ENCODE results near the gene SFMBT2.

SFMBT2 gene

DNA sequence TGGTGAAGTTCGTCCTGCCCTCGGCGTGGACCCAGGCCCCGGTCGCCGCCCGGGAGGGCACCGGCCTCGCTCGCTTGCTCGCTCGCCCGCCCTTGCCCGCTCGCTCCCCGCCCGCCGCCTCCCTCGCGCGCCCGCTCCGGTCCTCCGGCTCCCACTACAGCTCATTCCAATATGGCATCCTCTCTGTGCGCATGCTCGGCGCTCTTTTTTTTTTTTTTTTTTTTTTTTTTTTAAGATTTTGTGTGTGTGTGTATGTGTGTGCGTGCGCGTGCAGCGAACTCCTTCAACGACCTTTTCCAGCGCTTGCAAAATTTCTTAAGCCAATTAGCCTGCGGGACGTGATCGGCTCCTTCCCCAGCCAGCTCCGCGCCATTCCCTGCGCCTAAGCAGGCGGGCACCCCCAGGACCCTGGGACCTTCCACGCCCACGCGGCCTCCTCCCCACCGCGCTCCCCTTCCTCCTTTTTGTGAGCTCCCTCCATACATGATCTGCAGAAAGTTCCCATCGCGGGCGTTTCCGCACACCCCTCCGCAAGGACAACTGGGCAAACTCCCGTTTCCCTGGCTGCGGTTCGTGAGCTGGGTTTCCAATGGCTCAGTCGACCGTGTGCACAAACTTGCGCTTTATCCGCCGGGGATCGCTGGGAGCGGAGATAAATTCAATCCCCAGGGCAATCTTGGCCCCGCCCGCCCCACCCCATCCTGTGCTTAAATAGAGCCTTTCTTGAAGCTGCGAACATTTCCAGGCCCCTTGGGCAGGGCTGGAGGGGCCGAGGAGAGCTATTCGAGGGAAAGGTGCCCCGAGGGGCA lies at the start of gene SFMBT2:
Gene SFMBT2, minus strand, starts transcription at position 173 of the 809 bp plus-strand sequence. CDS start 29,136 bp downstream, outside the sequence.
- no peak for DNase-seq (ENCODE audit: low read depth)

DNA sequence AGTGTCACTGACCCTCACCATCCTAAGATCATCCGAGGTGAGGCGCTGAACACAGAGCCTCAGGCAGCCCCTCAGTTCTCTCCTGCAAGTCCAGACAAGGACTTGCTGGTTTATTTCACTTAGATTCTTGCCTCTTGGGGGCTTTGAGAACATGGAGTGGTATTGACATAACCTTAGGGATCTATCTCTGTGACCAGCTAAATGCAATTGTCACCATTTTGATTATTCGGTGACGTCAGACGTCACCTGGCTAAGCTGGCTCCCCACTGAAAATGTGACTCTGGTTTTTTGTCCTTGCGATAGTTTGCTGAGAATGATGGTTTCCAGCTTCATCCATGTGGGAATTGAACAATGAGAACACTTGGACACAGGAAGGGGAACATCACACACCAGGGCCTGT lies 49.2 kb upstream of the SFMBT2 start:
- DNase-seq (ENCODE audit: low read depth) = no peak

DNA sequence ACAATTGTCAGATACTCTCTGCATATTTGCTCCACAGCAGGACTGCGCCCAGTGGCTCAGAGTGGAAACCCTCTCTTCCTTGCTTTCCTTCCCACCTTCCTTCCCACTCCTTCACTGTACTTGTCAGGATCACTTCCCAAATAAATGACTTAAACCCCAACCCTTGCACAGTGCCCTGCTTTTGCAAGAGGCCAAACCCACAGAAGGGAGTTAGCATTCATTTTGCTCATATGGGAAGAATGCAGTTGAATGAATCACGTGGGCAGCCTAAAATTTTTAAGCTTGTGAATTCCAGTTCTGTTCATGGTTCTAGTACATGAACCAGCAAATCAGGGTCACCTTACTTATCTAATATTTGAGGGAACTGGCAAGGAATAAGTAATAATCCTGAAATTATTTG lies 47.7 kb upstream of the SFMBT2 start:
- no peak for DNase-seq (ENCODE audit: low read depth)

DNA sequence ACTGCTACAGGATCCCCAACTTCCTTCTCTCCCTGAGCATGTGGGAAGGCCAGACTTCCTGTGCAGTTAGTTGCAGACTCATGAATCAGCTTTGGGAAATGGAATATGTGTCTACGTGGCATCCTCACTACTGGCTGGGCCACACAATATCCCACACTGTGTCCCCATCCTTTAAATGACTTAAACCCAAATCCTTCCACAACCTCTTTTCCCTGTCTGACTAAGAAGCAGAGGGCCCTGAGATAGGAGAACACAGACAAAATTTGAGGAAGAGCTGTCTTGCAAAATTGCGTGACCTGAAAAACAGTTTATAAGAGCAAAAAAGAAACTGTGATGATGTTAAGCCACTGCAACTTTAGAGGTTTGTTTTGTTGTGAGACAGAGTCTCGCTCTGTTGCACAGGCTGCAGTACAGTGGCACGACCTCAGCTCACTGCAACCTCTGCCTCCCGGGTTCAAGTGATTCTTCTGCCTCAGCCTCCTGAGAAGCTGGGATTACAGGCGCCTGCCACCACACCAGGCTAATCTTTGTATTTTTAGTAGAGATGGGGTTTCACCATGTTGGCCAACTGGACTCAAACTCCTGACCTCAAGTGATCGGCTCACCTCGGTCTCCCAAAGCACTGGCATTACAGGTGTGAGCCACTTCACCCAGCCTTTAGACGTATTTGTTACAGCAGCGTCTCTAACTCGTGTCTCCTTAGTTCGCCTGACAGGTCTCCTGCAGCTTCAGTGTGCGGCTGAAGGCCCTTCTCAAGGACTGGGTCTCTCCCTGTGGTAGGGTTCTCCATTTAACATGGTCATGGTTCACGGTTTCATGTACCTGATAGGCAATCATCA lies 46.9 kb upstream of the SFMBT2 start:
- DNase-seq (ENCODE audit: low read depth) = no peak

DNA sequence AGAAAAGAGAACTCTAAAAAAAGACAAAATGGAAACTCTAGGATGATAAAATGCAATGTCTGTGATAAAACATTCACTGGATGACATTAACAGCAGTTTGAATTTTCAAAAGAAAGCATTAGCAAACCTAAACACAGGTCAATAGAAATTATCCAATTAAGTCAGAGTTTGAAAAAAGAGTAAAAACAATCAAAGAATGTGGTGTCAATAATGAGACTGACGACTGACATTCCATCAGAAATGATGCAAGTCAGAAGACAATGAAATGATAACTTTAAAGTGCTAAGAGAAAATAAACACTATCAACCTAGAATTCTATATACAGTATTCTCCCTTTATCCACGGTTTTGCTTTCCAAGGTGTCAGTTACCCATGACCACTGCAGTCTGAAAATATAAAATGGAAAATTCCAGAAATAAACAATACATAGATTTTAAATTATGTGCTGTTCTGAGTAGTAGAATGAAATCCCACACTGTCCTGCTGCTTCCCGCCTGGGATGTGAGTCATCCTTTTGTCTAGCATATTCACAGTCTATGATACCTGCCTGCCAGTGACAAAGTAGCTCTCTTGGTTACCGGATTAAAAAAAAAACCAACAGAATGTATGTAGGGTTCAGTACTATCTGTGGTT lies 38.3 kb upstream of the SFMBT2 start:
- no peak for DNase-seq (ENCODE audit: low read depth)

DNA sequence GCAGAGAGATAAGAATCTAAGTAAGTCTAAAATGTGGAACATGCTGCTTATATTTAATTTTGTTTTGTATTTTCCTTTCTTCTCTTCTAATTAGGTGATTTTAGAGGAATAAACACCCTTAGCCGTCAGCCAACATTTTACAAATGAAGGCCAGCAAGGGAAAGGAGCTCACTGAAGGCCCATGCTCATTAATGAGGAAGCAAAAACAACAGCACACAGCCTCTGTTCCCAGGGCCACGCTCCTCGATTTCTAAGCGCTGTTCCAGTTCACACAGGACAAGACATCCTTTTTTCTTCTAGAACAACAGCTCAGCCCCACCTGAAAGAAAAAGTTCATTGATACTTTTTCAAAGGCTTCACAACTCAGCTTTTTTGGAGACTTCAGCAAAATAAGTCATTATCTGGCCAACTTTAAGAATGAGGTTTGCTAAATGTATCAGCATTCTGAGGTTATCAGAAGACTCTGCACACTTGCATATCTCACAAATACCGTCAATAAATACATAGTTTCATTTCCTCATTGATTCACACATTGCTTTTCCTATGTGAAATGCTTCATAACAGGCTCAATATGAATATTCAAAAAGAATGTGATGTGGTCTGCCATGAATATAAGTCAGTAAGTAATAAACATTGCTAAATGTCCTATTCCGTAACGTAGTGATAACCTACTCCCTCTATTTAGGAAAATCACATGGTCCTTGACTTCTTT lies 34.8 kb upstream of the SFMBT2 start:
- DNase-seq (ENCODE audit: low read depth) = no peak

DNA sequence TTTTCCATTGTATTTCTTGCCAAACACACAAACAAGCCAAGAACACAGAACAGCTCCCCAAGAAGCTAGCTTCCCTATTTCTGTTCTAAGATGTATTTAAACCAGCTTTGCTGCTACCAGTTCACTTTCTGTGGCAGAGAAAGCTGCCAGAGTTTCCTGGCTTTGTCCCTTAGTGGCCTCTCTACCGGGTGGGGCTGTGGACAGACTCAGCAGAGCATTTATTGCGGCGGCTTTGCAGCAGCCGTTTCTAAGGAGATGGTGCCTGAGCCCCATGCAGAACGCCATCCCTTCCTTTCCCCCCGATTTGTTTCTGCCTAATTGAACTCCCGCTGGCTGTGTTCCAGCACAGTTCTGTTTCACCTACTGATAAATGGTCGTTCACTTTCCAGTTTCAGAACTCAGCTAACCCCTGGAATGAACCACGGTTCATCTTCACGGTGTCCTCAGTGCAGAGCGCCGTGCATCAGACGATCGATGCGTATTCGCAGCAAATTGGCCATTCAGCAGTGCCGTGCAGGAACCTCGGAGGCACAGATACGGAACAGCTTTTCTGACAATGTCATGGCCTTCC lies 33.8 kb upstream of the SFMBT2 start:
- DNase-seq (ENCODE audit: low read depth) = no peak

DNA sequence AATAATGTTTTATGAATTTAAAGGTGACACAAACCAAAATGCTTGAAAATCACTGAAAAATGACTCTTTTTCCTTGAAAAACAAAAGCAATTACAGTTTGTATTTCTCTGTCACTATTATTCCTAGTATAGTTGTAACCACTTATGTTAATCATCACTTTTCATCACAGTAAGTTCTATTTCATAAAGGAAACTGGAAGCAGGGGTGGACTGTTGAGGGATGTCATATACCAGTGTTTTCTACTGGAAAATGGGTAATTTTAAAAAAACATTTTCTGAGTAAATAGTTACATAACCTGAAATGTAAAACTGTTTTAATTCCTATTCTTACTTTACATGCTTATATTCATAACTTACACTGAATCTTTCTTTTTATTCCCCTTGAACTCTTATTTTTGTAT lies 32.2 kb upstream of the SFMBT2 start:
- DNase-seq (ENCODE audit: low read depth) = no peak

DNA sequence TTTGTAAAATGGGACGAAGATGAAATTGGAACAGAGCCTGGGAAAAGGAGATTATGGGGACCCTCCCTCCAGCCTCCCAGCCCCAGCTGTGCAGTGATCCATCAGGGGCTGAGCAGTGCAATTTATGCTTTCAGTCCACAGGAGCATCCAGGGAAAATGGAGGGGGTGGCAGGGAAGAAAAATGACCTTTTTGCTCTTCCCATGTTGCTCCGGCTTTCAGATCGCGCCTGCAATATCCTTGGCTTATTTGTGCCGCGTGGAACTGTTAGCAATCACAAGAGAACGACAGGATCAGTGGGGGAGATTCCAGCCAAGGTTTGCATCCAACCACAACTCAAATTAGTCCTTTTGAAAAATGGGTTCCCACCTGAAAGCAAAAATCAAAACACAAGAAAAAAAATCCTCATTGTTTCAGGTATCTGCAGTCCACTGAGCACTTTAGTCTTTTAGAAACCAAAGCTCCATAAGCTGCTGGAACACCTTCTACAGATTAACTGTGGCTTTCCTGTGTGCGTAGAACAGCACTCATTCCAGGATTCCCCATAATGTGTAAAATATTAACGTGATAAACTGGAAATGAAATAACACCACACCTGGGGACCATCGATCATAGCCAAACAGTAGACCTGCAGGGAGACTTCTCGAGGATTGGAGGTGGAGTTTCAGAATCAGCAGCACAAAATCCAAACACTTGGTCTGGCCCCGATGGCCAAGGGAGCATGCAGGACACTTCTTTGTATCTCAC lies 30.7 kb upstream of the SFMBT2 start:
- DNase-seq (ENCODE audit: low read depth) = no peak

DNA sequence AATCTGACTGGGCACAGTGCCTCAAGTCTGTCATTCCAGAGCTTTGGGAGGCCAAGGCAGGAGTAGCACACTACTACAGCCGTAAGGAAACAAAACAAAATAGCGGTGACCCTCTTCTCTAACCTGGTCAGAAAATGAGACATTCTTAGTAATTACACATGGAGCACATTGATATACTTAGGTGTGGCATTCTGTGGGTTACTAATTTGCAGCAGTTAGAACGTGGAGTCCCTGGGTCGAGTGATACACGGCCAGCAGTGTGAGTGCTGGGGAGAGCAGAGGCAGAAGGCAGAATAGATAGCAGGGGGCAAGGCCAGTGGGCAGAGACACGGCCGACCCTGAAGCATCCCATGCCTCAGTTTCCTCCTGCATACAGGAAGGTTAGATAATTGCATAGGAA lies 28.9 kb upstream of the SFMBT2 start:
- no peak for DNase-seq (ENCODE audit: low read depth)

DNA sequence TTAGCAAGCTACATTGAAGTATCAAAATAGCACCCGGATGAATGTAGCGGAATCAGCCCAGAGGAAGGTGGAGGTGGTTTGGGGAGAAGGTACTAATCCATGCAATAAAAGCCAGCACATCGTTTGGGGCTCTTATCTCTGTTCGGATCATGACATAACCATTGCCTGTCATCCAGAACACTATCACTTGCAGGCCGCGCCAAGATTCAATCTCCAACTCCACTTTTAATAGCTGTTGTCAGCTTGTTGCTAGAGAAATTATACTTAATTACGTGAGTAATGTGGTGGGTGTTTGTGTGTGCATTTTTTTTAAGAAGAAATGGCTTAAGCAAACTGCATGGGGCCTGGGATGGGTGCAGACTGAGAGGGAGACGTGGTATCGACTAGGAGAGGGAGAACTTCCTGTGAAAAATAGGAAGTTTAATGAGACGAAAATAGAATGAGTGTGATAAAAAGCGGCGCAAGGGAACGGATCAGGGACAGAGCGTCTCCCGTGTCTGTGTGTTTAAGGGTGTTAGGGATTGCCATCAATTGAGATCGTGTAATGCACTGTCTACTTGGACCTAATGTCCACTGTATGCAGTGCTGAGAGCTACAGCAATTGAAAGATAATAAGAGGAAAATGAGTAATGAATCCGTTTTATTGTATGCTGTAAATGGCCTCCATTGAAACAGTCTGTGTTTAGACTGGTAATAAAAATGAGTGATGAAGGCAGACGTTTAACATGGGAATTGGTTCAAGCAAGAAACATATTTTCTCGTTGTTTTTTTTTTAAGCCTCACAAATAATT lies 27.6 kb upstream of the SFMBT2 start:
- no peak for DNase-seq (ENCODE audit: low read depth)

DNA sequence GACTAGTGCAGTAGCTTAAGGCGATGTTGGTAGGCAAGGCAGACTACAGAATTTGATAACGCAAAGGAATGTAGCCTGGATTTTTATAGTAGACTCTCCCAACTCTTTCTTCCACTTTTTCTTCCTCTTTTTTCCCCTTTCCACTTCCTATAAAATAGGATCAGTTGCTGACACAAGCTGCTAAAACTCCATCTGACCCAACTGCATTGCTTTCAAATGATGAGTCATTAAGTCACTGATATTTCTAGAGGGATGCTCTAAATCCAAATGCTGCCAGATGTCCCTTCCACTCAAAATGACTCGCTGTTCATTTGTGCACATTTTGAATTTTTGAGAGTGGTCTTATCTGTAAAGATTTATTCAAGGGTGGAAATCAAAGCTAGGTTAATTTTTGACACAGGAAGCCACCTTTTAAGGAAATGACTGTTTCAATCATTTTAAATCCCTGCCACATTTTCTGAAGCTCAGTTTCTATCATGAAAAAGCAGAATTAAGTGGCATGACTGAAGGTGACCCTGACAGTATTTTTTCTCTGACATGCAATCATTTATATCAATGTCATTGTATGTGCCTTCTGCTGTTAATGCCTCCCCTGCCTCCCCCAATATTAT lies 25.8 kb upstream of the SFMBT2 start:
- no peak for DNase-seq (ENCODE audit: low read depth)

DNA sequence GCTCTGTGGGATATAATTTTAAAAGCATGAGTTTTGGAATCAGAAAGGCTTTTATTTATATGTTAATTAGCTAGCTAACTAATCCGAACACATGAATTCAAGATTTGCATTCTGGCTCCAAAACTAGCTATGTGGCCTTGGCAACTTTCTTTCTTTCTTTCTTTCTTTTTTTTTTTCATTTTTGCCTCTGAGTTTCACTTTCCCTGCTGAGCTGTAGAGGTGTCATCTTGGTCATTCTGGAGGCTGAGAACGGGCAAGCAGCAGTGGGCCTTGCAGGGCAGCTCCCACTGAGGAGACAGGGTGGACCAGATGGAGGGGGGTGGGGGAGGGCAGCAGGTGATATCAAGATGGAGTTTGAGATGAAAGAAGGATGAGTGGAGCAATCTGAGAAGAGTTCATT lies 24.8 kb upstream of the SFMBT2 start:
- no peak for DNase-seq (ENCODE audit: low read depth)

DNA sequence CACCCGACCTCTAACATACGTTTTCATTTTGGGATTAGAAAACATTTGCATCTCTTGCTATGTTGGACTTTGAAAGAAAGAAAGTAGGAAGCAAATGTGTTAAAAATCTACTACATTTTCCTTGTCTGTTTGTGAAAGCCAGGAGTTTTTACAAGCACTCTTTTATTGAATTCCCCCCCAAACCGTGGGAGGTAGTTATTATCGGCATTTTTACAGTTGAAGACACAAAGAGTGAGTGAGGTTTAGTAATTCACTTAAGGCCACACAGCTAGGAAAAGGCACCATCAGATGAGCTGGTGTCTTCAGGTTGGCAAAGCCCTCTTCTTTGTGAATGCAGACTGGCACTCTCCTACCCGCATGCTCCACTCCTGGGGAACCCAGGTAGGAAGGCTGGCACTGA lies 23.5 kb upstream of the SFMBT2 start:
- DNase-seq (ENCODE audit: low read depth) = no peak

DNA sequence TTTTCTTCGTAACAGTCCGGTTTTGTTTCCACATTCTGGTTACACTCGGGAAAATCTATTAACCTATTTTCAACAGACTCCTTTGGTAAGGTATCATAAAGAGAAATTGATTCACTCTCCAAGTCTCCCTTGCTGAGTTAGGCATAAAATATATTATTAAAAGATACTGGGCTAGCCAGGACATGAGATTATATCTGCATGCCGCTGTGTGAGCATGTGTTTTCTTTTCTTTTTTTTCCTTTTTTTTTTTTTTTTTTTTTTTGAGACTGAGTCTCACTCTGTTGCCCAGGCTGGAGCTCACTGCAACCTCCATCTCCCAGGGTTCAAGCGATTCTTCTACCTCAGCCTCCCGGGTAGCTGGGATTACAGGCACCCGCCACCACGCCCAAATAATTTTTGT lies 23.0 kb upstream of the SFMBT2 start:
- DNase-seq (ENCODE audit: low read depth) = no peak

DNA sequence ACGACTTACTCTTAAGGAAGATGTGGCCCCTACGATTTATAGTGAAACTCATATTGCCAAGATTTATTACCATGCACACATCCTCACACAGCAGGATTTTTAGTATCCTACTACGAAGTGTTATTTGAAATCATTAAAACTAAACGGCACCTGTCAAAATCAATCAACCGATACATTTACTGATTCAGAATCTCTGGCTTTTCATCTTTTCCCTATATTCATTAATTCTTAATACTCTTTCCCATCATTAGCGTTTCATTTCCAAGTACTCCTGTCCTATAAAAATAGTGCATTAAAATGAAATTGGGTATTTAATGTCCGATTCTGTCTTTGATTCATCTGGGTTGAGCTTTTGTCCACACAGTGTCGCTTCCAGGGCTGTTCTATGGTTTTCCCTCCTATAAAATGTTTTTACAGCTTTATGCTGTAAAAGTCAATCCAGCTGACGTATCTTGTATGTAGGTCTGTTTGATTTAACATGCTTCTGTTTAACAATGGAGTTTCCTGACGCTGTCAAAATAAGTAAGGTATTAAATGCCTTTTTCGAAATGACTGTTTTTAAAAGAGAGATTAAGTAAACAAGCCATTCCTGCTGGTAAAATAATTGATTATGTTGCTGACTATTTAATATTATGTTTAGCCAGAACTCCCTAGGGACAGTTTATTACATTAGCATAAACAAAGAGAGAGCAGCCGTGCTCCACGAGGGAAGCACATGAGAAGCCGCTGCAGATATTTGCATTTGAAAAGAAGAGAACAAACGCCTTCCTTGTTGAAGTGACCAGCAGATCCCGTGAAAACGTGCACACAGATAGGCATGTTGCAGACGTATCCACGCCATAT lies 22.3 kb upstream of the SFMBT2 start:
- no peak for DNase-seq (ENCODE audit: low read depth)

DNA sequence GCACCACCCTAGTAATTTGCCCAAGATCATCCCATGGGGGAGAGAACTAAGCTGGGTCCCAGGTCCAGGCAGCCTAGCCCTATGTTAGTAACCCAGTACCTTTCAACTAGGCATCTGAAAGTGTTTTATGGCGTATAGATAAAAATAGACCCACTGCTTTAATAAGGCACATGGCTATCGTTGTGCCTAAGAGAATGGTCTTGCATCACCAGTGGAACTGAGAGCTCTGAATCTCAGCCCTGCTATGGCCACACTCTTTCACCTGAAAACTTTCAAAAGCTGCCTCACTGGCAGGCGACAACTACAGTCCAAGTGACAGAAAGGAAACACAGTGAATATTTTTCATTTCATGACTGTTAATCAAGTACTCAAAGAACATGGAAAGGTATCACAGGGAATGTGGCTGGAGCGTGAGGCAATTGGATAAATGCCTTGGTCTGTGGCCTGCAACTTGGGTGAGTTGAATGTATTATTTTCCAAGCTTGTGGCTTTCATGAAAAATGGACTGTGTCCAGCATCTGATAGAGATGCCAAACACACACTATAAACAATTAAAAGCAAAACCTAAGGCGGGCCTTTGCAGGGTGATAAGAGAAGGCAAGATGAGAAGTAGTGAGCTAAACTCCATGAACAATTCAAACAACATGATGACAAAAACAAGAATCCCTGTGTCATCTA lies 18.0 kb upstream of the SFMBT2 start:
- DNase-seq (ENCODE audit: low read depth) = no peak

DNA sequence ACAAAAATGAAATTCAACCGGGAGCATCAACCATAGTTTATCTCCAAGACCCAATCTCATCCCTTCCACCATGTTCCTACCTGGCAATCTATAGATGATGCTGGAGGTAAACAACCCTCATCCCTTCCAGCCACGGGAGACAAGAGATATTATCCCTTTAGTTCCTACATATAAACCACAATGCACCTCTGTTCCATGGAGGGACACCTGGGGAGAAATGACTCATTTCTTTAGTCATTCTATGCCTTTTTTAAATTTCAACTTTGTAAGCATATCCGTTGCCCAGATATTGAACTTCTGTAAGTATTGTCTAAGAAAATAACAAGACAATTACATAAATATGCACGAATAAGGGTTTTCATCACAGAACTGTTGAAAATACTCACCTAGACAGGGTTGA lies 15.5 kb upstream of the SFMBT2 start:
- DNase-seq (ENCODE audit: low read depth) = no peak

Data from CMK (cell line).